ENCODE measurements around the gene FSIP1.

Gene FSIP1

GRCh38 chr15:39613271-39613670, 169.4 kb downstream of the FSIP1 start:
- TF ChIP-seq, protein P1, sequence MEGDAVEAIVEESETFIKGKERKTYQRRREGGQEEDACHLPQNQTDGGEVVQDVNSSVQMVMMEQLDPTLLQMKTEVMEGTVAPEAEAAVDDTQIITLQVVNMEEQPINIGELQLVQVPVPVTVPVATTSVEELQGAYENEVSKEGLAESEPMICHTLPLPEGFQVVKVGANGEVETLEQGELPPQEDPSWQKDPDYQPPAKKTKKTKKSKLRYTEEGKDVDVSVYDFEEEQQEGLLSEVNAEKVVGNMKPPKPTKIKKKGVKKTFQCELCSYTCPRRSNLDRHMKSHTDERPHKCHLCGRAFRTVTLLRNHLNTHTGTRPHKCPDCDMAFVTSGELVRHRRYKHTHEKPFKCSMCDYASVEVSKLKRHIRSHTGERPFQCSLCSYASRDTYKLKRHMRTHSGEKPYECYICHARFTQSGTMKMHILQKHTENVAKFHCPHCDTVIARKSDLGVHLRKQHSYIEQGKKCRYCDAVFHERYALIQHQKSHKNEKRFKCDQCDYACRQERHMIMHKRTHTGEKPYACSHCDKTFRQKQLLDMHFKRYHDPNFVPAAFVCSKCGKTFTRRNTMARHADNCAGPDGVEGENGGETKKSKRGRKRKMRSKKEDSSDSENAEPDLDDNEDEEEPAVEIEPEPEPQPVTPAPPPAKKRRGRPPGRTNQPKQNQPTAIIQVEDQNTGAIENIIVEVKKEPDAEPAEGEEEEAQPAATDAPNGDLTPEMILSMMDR (IDR thresholded peaks at IDR 0.05): no peak
- H3K4me3 ChIP-seq: no peak overlapping the region
- no peak for DNase-seq (ENCODE audit: low spot score)
- H3K27ac ChIP-seq: no peak overlapping the region

DNA sequence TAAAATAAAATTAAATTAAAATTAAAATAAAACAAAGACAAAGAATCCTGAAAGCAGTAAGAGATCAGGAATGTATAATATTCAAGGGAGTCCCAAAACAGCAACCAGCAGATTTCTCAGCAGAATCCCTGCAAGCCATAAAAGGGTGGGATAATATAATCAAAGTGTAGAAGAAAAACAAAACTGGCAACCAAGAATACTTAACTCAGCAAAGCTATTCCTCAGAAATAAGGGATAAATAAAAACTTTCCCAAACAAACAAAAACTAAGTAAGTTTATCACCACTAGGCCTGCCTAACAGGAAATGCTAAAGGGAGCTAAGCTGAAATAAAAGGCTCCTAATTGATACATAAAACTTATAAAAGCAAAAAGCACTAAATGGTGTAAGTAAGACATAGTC, 172.0 kb downstream of the FSIP1 start:
- no peak overlapping the region for H3K4me3 ChIP-seq
- H3K27ac ChIP-seq: no peak overlapping the region
- no peak for DNase-seq (ENCODE audit: low spot score)
- TF ChIP-seq, protein P1 (IDR thresholded peaks at IDR 0.05): no peak

- no peak overlapping the region for H3K27ac ChIP-seq
- TF ChIP-seq, protein P1 (IDR thresholded peaks at IDR 0.05): no peak
- no peak for DNase-seq (ENCODE audit: low spot score)
- no peak overlapping the region for H3K4me3 ChIP-seq
Measured at GRCh38 chr15:39609166-39609916, 173.3 kb downstream of the FSIP1 start.

DNA sequence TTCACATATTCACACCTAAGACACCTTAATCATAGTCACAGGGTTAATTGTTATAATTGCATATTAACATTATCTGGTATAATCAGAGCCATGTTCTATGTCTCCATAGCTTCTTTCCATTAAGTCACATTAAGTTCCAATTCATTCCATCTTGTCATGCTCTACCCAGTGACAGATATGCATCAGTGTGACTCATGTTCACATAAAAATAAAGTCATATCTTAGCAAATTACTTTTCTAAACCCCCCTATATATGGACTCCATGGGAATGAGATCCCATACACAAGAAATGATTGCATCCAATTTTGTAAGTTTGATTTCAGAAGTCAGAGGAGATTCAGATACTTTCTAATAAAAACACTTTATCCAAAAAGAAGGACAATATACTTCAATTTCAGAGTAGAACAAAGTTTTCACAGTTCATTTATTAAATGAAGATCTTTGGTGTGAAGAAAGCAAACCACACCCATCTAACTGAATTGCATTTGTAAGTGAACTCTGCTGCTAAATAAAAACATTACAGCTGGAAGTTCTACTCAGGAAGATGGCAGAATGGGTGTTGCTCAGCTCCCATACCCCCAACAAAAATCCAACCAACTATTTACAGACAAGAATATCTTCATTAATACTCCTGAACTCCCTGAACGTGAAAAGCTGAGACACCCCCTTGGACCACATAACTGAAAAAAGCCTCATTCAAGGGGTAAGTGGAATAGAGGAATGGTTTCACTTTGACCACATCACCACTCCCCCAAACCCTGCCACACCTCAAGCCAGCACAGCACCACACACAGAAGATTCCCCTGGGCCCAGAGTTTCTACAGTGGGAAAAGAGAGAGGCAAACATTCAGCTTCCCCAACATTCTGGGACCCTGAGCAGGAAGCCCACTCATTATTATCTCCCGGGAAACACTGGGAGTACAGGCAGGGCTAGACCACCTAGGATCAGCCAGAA, 174.2 kb downstream of the FSIP1 start:
- DNase-seq (ENCODE audit: low spot score): no peak
- Histone ChIP-seq H3K4me3 (no peak overlapping the region), H3K27ac (no peak overlapping the region)
- TF ChIP-seq, protein P1 (IDR thresholded peaks at IDR 0.05): no peak

DNA sequence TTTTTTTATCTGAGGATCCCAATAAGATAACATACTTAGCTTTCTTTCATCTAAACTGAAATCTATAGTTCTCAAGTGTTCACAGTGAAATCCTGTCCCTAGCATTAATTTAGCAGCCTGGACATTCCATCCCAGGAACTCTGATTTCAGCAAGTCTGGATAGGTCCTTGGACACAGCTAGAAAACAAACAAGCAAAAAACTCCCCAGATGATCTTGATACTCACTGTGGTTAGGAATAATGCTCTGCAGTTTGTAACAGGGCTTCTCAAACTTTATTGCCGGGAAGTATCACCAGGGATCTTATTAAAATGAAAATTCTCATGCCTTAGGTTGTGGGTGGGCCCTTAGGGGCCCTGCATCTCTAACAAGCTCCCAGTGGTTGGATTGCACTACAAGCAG, 177.5 kb downstream of the FSIP1 start:
- Histone ChIP-seq H3K4me3 (no peak overlapping the region), H3K27ac (no peak overlapping the region)
- TF ChIP-seq, protein P1 (IDR thresholded peaks at IDR 0.05): no peak
- DNase-seq (ENCODE audit: low spot score): no peak

- TF ChIP-seq, protein P1 (IDR thresholded peaks at IDR 0.05): no peak
- no peak for DNase-seq (ENCODE audit: low spot score)
- no peak overlapping the region for H3K27ac ChIP-seq
- H3K4me3 ChIP-seq: no peak overlapping the region
Measured at GRCh38 chr15:39602143-39602542, 180.5 kb downstream of the FSIP1 start.

Measured in coronary artery (tissue), 2 donors.